HG02973 (cell line): ENCODE results near the gene GPR151.

Experiments
- ATAC-seq: cut with Tn5 transposase; IDR thresholded peaks from one replicate; pipeline ENCODE4 v1.9.1; 2021; ENCODE audit warnings: moderate library complexity; ENCODE audit not compliant: unreplicated experiment

GPR151 gene

DNA sequence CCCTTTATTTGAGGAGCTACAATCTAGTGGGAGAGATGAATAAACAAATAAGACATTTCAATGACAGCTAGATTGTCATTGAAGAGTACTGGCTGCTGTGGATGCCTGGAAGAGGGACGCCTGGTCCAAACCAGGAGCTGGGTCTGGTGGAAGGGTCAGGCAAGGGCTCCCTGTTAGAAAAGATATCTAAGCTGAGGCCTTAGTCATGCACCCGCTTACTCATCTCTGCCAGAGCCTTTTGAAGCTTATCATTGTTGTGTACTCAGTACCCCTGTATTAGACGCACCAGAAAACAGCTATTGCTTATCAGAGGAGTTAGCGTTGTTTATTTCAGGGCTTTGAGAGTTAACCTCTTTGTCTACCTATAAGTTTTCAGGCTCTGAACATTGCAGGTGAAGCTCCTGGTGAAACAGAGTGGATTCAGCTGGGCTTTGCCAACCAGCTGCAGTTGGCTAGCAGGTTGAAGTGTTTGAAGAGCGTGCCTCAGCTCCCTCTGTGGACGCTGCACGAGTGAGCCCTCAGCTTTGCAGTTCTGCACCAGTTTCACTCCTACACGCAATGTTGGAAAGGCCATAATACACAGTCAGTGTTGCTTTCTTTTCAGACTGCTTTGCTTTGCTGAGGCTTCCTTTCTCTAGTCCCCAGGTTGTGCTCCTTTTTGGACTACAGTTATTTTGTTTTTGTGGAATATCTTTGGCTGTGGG is 5.6 kb upstream of the GPR151 start:
- ATAC-seq: no peak

DNA sequence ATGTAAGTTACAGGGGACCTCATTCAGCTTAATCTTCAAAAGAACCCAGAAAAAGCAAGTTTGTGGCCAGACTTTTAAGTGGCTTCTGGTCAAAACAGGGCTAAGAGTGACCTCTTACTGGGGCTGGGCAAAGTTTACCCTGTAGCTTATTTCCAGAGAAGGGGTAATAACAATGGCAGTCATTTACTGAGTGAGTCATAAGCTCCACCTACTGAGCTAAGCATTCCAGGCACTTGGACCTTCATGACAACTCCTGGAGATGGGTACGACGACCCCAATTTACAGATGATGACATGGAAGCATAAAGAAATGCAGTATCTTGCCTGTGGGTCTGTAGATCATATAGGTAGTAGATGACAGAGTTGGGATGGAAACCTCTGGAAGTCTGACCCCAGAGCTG is 4.7 kb upstream of the GPR151 start:
- ATAC-seq: no peak

DNA sequence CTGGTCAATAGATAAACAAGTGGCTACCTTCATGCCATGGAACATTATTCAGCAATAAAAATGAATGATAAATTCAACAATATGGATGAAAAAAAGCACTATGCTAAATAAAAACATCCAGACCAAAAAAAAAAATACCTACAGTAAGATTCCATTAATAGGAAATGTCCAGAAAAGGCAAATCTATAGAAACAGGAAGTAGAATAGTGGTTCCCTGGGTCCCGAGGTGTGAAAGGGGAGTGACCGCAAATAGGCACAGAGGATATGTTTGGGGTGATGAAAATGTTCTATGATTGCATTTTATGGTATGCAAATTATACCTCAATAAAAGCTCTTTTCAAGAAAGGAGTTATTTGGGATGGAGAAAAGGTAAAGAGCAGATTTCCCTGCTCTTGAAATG is 3.6 kb upstream of the GPR151 start:
- no peak for ATAC-seq

DNA sequence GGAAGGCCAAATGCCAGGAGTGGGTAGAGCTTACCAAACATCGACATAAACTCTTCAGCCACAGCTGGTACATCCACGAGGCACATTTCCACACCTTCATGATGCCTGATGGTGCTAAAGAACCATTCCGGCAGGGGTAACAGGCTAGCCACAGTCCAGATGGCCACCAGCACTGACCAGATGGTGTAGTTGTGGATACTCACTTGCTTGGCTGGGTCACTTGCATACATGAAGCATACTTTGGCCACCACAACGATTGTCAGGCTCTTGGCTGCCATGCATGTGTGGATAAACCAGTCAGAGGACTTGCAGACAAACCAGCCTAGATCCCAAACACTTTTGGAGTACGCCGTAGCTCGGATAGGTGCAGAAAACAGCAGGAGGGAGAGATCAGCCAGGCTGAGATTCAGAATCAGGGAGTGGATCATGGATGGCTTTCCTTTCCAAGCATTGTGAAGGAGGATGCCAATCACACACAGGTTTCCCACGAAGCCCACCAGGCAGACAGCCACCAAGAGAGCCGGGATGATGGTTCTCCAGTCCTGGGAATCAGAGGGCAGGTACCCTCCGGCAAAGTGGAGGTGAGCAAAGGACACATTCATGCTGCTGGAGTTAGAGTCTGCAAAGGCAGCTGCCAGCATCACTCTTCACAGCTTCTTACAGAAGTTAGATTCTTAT is 378 bp downstream of the GPR151 start:
- no peak for ATAC-seq

DNA sequence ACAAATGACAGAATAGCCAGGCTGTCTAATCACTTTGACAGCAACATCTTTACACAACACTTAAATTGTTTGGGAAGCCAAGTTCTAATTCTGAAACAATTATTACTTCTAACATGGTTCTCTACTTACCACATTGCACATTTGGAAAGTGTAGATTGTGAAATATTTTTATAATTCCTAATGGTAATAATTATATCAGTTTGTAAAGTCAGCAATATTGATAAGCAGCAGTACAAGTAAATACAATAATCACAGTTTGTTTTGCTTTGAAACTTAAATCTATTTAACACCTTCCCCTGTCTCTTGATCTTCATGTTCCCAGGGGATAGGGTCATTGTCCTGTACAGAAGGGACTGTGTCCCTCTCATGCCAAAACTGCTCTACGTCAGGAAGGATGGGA is 1.4 kb downstream of the GPR151 start:
- no peak for ATAC-seq

DNA sequence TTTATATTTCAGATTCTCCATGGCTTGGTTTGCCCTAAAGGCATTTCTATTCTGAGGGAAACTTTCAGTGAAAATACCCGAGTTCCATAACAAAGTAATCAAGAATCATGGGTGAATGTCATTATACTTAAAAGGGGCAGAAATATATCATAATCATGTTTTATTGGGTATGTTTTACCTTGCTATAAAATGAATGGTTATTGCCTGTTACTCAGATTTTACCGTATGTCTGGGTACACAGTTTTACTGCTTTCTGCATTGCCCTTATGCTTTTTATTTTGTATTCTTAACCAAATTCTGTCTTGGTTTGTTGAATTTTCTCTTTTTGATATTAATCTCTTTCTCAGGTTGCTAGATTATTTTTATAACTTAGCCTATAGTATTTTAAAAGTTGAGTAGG is 2.5 kb downstream of the GPR151 start:
- no peak for ATAC-seq

DNA sequence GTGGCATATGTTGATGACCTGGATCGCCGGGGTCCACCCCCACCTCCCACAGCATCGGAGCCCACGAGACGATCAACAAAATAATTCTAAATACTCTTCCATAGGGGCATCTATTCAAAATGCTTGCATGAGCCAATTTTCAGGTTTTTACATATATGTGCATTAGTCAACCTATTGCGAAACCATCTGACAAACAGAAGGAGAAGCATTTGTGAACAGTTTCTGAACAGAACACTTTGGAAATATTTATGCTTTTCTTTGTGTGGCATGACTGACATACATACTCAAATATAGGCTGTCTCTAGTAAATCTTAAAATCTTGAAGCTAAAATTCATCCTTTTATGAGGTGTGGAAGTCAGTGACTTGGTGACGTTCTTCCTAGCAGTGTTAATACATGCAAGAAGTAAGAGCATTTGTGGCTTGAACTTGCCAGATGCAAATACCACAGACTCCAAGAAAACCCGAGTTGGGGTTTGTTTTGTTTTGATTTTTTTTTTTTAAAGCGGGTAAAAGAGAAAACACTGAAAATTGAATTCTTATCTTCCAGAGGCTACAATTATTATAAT is 5.3 kb downstream of the GPR151 start:
- no peak for ATAC-seq

DNA sequence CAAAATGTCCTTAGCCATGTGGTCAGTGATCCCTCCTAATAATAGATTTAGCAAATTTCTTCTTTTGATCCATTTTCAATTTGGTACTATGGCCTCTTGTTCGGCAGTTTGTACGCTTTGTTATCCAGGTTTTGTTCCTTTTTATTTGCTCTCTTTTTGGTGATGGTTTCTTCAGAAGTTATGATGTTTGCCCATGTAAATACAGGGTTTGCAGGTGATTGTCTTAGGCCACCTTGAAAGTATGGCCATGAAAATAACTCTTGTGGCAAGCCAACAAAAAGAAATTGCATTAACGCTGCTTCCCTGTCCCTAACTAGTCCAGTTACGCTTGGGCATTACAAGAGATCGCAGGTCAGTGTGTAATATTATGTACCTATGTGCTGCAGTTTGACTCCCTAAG is 8.6 kb downstream of the GPR151 start:
- no peak for ATAC-seq

DNA sequence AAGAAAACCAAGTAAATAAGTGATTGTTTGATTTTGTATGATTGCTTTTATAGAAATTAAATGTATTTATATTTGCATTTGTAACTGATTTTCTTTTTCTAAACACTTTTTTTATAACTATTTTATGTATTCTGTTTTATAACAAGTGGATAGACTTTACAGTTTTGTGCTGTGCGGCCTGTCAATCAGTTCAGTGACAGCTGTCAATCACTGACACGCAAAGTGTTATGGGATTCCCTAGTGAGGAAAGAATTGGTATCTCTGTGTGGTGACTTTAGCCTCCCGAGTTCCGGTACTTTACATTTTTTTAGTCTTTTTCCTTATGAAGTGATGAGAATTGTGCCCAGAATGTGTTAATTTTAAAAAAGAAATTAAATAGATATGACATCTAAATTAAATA is 16.3 kb downstream of the GPR151 start:
- ATAC-seq: no peak

DNA sequence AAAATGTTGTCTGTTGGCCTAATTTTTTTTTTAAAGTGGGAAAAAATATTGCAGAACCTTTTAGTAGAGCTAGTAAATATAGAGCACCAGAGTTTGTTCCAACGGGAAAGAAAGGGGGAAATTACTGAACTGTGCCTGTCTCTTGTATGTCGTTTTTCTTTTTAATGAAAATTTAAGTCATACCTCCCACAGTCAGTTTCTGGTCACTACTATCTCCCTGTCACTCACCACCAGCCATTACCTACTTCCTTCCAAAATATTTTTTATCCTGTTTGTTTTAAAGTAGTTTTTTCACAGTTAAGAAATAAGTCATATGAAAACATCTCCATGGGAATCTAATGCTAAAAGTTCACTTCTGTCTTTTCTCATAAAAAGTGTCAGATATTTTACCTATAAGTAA is 21.3 kb downstream of the GPR151 start:
- no peak for ATAC-seq

DNA sequence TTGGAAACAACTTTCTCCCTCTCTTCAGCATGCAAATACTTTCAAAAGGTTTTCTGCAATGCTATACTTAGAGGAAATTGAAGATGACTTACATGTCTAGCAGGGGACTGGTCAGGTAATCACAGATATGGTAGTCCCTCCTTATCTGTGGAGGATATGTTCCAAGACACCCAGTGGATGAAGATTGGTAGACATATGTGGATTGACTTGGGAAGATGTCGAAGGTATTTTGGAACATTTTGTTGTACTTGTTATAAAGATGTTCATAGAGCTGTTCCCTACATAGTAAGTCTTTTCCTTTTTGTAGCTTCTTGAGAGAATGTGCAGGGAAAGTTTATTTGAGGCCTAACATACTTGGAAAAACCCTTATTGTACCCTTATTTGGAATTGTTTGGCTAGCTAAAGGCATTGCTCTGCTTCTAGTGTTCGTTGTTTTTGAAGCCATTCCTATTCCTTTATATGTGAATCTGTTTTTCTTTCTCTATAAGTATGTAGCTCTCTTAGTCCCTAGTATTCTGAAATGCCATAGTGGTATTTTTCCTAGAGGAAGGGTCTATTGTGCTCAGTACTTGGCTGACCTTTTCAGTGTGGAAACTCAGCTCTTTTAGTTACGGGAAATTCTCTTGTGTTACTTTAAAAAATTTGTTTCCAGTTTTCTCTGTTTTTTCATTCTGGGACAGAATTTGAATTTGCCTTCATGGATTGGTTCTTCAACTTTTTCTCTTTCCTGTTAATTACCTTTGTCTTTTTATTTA is 25.7 kb downstream of the GPR151 start:
- no peak for ATAC-seq

DNA sequence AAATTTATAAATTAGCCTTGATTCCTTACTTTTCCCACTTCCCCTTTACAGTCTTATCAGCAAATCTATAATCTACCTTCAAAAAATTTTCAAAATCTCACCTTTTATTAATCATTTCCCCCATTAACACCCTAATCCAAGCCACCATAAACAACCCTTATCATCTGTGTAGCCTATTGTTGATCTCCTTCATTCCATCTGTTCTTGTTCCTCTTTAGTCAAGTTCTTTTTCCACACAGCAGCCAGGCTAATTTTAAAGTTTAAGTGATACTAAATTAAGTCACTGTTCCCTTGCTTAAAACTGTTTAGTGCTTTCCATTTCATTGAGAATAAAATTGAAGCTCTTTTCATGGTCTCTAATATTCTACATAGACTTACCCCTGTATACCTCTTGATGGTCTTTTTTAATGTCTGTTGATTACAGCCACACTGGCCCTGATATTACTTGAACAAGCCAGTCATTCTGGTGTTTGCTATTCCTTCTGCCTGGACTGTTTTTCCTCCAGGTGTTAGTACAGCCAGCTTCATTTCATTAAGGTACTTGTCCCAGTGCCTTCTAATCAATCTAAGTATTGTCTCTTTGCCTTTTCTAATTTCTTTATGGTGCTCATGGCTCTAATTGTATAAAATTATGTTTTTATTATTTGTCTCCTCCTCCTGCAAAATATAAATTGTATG is 31.1 kb downstream of the GPR151 start:
- ATAC-seq: no peak

DNA sequence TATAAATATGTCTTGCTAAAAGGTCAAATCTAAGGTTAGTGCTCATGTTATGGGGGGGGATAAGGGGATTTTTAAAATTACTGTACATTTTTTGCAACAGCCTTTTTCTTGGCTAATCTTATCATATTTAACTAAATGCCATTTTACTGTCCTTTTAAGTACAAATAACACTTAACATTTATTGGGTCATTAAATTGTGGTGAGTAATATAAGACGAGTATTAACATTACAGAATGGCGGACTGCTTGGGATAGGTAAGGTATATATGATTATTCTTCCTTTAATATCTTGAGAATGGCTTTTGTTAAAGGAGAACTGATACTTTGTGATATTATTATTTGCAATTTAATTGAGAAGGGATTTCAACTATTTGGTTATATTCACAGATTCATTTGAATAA is 33.2 kb downstream of the GPR151 start:
- ATAC-seq: no peak

DNA sequence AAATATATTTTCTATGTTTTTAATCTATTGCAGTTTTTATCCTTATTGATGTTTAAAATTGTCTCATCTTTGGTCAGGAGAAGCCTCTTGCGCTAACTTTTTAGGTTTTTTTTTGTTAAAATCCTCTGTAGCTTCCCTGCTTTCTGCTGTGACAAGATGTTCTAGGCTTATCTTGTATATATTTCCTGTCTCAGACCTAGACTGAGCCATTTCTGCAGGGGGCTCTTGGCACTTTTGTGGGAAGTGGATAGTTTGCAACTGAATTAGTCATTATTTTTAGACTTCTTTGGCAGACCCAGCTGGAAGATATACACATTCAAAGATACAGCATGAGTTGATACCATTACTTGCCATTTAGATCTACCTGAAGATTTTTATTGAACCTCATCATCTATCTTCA is 40.1 kb downstream of the GPR151 start:
- ATAC-seq: no peak

DNA sequence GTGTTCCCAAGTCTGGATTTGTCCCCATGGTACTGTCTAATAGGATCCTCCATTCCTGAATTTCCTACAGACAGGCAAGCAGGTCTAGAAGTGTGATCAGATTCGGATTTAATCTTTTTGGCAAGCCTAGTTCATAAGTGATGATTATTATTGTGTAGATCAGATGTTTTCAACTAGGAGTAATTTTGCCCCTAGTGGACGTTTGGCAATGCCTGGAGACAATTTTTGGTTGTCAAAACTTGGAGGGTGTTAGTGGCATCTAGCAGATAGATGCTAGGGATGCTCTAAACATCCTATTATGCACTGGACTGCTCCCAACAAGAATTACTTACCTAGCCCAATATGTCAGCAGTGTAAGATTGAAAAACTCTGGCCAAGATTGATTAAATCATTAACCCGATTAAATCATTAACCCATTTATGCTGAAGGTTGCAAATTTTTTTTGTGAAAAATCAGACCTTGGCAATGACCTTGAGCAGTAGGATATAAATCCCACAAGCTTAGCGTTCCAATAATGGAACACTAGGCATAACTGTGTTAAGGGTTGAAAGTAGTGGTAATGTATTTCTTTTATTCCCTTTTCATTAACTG is 40.7 kb downstream of the GPR151 start:
- ATAC-seq: no peak

DNA sequence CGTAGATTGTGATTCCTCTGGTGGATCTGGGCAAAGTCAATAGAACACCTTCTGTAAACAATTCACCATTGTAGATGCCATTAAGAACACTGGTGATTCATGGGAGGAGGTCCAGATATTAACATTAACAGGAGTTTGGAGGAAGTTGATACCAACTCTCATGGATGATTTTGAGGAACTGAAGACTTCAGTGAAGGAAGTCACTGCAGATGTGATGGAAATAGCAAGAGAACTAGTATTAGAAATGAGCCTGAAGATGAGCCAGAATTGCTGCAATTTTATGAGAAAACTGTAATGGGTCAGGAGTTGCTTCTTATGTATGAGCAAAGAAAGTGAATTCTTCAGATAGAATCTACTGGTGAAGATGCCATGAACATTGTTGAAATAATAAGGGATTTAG is 41.9 kb downstream of the GPR151 start:
- no peak for ATAC-seq

DNA sequence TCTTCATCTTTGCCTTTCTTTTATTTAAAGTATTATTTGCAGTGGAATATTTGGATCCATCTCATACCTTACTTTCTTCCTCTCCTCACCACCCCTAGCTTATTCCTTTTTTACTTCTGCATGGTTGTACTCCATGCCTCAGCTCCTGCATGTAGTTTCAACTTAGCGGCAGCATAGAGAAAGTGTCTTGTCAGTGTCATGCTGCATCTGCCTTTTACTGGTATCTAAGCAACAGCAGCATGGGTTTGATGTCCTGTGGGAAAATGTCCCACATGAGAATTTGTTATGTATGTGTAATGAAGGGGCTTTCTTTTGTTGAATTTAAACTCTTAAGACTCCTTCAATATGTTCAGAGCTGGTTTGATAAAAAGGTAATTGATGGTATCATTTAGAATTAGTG is 48.2 kb downstream of the GPR151 start:
- no peak for ATAC-seq

DNA sequence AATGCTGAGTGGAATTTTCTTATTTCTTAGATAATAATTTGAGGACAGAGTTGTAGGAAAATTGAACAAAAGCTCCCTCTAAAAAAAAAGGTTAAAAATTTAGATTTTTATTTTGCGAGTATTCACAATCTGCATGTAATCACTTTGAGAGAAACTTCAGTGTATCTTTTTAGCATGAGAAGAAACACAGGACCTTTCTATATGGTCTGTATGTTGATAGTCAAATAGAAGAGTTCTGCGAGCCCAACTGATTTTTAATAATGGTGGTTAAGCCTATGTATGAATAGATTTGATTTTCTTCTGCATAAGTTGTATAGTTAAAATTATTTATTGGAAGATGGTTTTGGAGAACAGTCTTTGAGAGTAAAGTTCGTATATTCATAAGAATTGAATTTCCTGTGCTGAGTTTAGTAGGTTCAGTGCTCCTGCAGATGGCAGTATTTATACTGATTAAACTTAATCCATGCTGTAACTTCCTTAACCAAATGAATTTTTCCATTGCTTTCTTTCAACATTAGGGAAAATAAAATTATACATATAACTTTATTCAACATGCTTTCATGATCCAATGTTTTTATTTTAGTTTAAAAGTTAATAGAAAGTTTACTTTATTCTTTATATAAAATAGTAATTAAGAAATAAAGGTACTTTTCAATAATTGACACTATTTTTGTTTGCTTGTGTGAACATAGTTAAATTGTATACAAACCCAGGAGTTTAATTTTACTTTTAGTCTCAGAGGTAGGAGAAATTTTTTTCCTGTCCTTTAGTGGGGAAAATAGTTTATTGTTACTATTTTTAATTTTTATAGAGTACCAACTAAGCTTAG is 49.3 kb downstream of the GPR151 start:
- no peak for ATAC-seq

DNA sequence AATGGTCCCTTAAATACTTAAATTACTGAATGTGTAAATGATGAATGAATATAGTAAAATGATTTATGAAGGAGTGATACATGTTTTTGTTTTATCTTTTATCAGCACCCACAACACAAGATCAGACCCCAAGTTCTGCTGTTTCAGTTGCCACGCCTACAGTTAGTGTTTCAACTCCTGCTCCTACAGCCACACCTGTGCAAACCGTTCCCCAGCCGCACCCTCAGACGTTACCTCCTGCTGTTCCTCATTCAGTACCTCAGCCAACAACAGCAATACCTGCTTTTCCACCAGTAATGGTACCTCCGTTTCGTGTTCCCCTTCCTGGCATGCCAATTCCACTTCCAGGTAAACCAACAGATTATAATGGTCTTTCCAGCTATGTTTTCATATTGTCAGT is 52.5 kb downstream of the GPR151 start:
- no peak for ATAC-seq
